BJ (cell line): ENCODE results near the gene PKP3. TPM values are rescaled to one million over a fixed set of nuclear protein-coding genes. Genes with fewer than 3 reads are reported as not detected.
"Not testable (repeated sequence)": the region's sequence is repeated elsewhere in the genome, so short reads cannot be mapped to it uniquely, and the experiment has no call there.

ENCODE experiments used
- CTCF ChIA-PET: fragments of 350-600 bp; formaldehyde crosslinking; extraction: SDS; loops from one replicate; lab custom pipeline; 2021; ENCODE audit warnings: antibody characterized with exemption, inconsistent platforms; lab: Yijun Ruan, JAX
- POLR2A ChIA-PET: fragments of 300-600 bp; sonication (Branson Sonifier 250); formaldehyde crosslinking; extraction: SDS; loops from one replicate; lab custom pipeline; 2021; ENCODE audit warnings: antibody characterized with exemption; lab: Charles Lee
- DNase-seq: peaks from one replicate; pipeline ENCODE4 v3.0.0-alpha.2; 2011; ENCODE audit warnings: low read depth
- H3K27me3 ChIP-seq: 2 replicates; pipeline ENCODE4 v1.6.0; 2011; ENCODE audit warnings: low read length; ENCODE audit not compliant: control insufficient read depth, insufficient read depth
- H3K36me3 ChIP-seq: 2 replicates; pipeline ENCODE4 v1.5.1; 2011; ENCODE audit warnings: low read length; ENCODE audit not compliant: control insufficient read depth, insufficient read depth
- H3K4me3 ChIP-seq: 2 replicates; pipeline ENCODE4 v1.5.1; 2011; ENCODE audit warnings: low read depth, mild to moderate bottlenecking, control low read depth, low read length
- polyA plus RNA-seq: library from polyadenylated mRNA; depleted of rRNA; stranded (reverse); fragments of >200 nt; gene quantifications from 2 replicates; pipeline ENCODE4 v1.2.3, GENCODE V29; 2011
- TF ChIP-seq, protein P1 (sequence below): IDR thresholded peaks from 2 replicates; pipeline ENCODE4 v1.5.1; 2011; ENCODE audit warnings: low read depth, mild to moderate bottlenecking, control low read depth, inconsistent platforms, low read length, moderate library complexity; ENCODE audit not compliant: insufficient read depth

Gene PKP3
- polyA plus RNA-seq, 1 experiment: 0.86 TPM

- H3K36me3 ChIP-seq: no peaks in the 10 kb centered on the region
- POLR2A ChIA-PET: interaction anchor here (0.6 to 0.7 kb wide), 3 partner anchors 9 to 52 kb away, joined by 3 to 17 read pairs (median 3); no protein-coding TSS in a partner anchor
- H3K27me3 ChIP-seq: no peaks in the 10 kb centered on the region
- H3K4me3 ChIP-seq: peak overlapping the region; percentile 8; the same call in 1 of the 2 replicates
- TF ChIP-seq, protein P1, sequence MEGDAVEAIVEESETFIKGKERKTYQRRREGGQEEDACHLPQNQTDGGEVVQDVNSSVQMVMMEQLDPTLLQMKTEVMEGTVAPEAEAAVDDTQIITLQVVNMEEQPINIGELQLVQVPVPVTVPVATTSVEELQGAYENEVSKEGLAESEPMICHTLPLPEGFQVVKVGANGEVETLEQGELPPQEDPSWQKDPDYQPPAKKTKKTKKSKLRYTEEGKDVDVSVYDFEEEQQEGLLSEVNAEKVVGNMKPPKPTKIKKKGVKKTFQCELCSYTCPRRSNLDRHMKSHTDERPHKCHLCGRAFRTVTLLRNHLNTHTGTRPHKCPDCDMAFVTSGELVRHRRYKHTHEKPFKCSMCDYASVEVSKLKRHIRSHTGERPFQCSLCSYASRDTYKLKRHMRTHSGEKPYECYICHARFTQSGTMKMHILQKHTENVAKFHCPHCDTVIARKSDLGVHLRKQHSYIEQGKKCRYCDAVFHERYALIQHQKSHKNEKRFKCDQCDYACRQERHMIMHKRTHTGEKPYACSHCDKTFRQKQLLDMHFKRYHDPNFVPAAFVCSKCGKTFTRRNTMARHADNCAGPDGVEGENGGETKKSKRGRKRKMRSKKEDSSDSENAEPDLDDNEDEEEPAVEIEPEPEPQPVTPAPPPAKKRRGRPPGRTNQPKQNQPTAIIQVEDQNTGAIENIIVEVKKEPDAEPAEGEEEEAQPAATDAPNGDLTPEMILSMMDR: no peak
- CTCF ChIA-PET: interaction anchor here (1.0 to 3.3 kb wide), 3 partner anchors 11 to 45 kb away, joined by 3 to 11 read pairs (median 7); no protein-coding TSS in a partner anchor
- DNase-seq: no peak
Measured at GRCh38 chr11:407651-408123, 13.7 kb downstream of the PKP3 start.

GRCh38 chr11:408154-409007 is 14.4 kb downstream of the PKP3 start:
- TF ChIP-seq, protein P1: no peak
- CTCF ChIA-PET: interaction anchor here (1.0 to 3.3 kb wide), 4 partner anchors 12 to 46 kb away, joined by 3 to 11 read pairs (median 4); no protein-coding TSS in a partner anchor
- Histone ChIP-seq H3K36me3 (no peaks in the 10 kb centered on the region), H3K4me3 (no peak overlapping the region), H3K27me3 (no peaks in the 10 kb centered on the region)
- no peak for DNase-seq
- POLR2A ChIA-PET: no interaction called here

DNA sequence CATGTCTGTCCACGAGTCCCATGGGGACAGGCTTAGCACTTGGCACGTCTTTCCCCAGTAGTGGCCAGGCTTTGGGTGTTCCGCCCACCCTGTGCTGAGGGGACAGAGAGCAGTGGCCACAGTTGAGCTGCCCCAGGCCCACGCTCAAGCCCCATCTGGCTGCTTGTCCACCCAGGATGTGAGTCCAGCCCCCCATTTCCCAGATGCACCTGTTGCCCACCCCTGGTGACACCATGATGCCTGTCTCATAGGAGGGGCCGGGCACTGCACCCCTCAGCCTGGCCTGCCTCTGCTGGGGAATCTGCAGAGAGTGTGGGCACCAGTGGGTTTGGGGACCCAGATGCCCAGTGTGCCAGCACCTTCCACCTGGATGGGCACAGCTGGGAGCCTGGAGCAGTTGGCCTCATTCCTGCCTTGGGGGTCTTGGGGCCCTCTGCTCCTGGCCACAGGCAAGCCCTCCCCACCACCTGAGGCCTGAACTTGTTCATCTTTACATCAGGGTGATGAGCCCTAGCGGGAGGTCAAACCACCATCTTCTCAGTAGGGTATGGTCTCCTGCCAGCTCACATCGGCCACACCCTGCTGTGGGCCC is 15.1 kb downstream of the PKP3 start:
- POLR2A ChIA-PET: no interaction called here
- TF ChIP-seq, protein P1: no peak
- no peaks in the 10 kb centered on the region for H3K27me3 ChIP-seq
- no peak overlapping the region for H3K4me3 ChIP-seq
- H3K36me3 ChIP-seq: no peaks in the 10 kb centered on the region
- CTCF ChIA-PET: interaction anchor here (1.5 to 2.0 kb wide), 2 partner anchors 13 to 40 kb away, joined by 4 read pairs; no protein-coding TSS in a partner anchor
- no peak for DNase-seq

GRCh38 chr11:409600-410483 is 15.8 kb downstream of the PKP3 start:
- POLR2A ChIA-PET: no interaction called here

DNA sequence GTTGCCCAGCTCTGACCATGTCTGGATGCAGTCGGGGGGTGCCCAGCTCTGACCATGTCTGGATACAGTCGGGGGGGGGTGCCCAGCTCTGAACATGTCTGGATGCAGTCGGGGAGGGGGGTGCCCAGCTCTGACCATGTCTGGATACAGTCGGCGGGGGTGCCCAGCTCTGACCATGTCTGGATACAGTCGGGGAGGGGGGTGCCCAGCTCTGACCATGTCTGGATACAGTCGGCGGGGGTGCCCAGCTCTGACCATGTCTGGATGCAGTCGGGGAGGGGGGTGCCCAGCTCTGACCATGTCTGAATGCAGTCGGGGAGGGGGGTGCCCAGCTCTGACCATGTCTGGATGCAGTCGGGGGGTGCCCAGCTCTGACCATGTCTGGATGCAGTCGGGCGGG is 16.7 kb downstream of the PKP3 start:
- not testable (repeated sequence) for H3K36me3 ChIP-seq, DNase-seq, H3K4me3 ChIP-seq, H3K27me3 ChIP-seq
- ChIA-PET CTCF (interaction anchor here (2.0 kb wide), 1 partner anchor 14 kb away, joined by 4 read pairs; no protein-coding TSS in a partner anchor), POLR2A (interaction anchor here (0.6 kb wide), 1 partner anchor 113 kb away, joined by 4 read pairs; no protein-coding TSS in a partner anchor)

More at GRCh38 chr11:409600-410483, 15.8 kb downstream of the PKP3 start:
- Histone ChIP-seq H3K27me3 (no peaks in the 10 kb centered on the region), H3K4me3 (no peak overlapping the region), H3K36me3 (no peaks in the 10 kb centered on the region)
- TF ChIP-seq, protein P1: no peak
- DNase-seq: no peak
- CTCF ChIA-PET: interaction anchor here (1.5 to 2.0 kb wide), 2 partner anchors 13 to 39 kb away, joined by 4 read pairs; no protein-coding TSS in a partner anchor

GRCh38 chr11:411520-411919 is 17.5 kb downstream of the PKP3 start:
- CTCF ChIA-PET: interaction anchor here (0.6 to 1.9 kb wide), 2 partner anchors 36 to 37 kb away, joined by 3 to 10 read pairs; no protein-coding TSS in a partner anchor
- not testable (repeated sequence) for H3K36me3 ChIP-seq, H3K4me3 ChIP-seq, H3K27me3 ChIP-seq, DNase-seq
- POLR2A ChIA-PET: interaction anchor here (0.6 kb wide), 1 partner anchor 114 kb away, joined by 4 read pairs; no protein-coding TSS in a partner anchor
